Panc1 (cell line): Measurements from ENCODE around the gene SIL1.

Source experiments
- POLR2AphosphoS5 ChIP-seq: IDR thresholded peaks from 2 replicates; pipeline ENCODE4 v1.6.1; 2012; ENCODE audit warnings: mild to moderate bottlenecking, low read depth, low read length, moderate library complexity
- SIN3A ChIP-seq: IDR thresholded peaks from 2 replicates; pipeline ENCODE4 v1.6.1; 2012; ENCODE audit warnings: low read depth, mild to moderate bottlenecking, low read length, moderate library complexity, borderline replicate concordance; ENCODE audit not compliant: insufficient read depth
- TF ChIP-seq, protein P1 (sequence below): fragments of 450-650 bp; IDR thresholded peaks from 2 replicates; pipeline ENCODE4 v1.5.1; 2017; ENCODE audit warnings: mild to moderate bottlenecking

- TF ChIP-seq SIN3A: no peak
- TF ChIP-seq, protein P1, sequence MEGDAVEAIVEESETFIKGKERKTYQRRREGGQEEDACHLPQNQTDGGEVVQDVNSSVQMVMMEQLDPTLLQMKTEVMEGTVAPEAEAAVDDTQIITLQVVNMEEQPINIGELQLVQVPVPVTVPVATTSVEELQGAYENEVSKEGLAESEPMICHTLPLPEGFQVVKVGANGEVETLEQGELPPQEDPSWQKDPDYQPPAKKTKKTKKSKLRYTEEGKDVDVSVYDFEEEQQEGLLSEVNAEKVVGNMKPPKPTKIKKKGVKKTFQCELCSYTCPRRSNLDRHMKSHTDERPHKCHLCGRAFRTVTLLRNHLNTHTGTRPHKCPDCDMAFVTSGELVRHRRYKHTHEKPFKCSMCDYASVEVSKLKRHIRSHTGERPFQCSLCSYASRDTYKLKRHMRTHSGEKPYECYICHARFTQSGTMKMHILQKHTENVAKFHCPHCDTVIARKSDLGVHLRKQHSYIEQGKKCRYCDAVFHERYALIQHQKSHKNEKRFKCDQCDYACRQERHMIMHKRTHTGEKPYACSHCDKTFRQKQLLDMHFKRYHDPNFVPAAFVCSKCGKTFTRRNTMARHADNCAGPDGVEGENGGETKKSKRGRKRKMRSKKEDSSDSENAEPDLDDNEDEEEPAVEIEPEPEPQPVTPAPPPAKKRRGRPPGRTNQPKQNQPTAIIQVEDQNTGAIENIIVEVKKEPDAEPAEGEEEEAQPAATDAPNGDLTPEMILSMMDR: no peak
- TF ChIP-seq POLR2AphosphoS5: no peak
These were observed 25.3 kb upstream of the SIL1 start for GRCh38 chr5:139223481-139223880.
